ENCODE data around the gene MERTK. TPM values are rescaled to one million over a fixed set of nuclear protein-coding genes. Genes with fewer than 3 reads are reported as not detected.

MERTK gene
- total and polyA plus RNA-seq, 2 experiments from 2014 or later: under 0.01 TPM; not detected in 1

GRCh38 chr2:112029164-112029563 lies 130.8 kb downstream of the MERTK start:
- peaks cover 20% of the 10 kb centered on the region; the same call in 1 of the 2 replicates for H3F3A ChIP-seq (ENCODE audit: insufficient read depth)
- 95 to 98% methylated on average over 2 of the region's 2 CpGs for WGBS, 2 experiments (ENCODE audit: low coverage in 1 of 2, low lambda C conversion rate in 2 of 2, missing lambda C conversion rate in 2 of 2)
- no peaks in the 10 kb centered on the region for H3K9me3 ChIP-seq (ENCODE audit: low read depth)
- H4K20me1 ChIP-seq (ENCODE audit: insufficient read depth): no peaks in the 10 kb centered on the region
- no peak for DNase-seq
- H3K9me2 ChIP-seq (ENCODE audit: insufficient read depth): no peaks in the 10 kb centered on the region
- no peaks in the 10 kb centered on the region for H3K27me3 ChIP-seq (replicated peaks; ENCODE audit: insufficient read depth)
- TF ChIP-seq EZH2phosphoT487 (IDR thresholded peaks at IDR 0.05; ENCODE audit: insufficient read depth, low read depth) (no peak), EZH2 (IDR thresholded peaks at IDR 0.05; ENCODE audit: insufficient read depth, poor library complexity, severe bottlenecking) (no peak)
- no peak overlapping the region for H3K4me2 ChIP-seq (ENCODE audit: unreplicated experiment)
- in situ Hi-C loops (cut with MboI): no loop called here
- H3K36me3 ChIP-seq (ENCODE audit: low read depth): no peaks in the 10 kb centered on the region
- H2AFZ ChIP-seq: no peak overlapping the region
- no peak overlapping the region for H3K27ac ChIP-seq
- no peaks in the 10 kb centered on the region for H3K79me2 ChIP-seq (ENCODE audit: insufficient read depth)
- H3K4me1 ChIP-seq (ENCODE audit: insufficient read depth): peaks cover 19% of the 10 kb centered on the region
- no peak overlapping the region for H3K4me3 ChIP-seq
- no peak overlapping the region for H3K9ac ChIP-seq

- Histone ChIP-seq H3K9ac (no peak overlapping the region), H3K4me1 (ENCODE audit: insufficient read depth) (peaks cover 19% of the 10 kb centered on the region)
- in situ Hi-C loops (cut with MboI): loop anchor here (10.0 kb wide), 1 partner anchor 127 kb away; no protein-coding TSS in a partner anchor
These were observed 133.2 kb downstream of the MERTK start for GRCh38 chr2:112031473-112032223.

GRCh38 chr2:112032224-112032586 lies 133.8 kb downstream of the MERTK start:
- Histone ChIP-seq H3K4me1 (ENCODE audit: insufficient read depth) (peaks cover 19% of the 10 kb centered on the region), H4K20me1 (ENCODE audit: insufficient read depth) (no peaks in the 10 kb centered on the region), H3F3A (ENCODE audit: insufficient read depth) (peaks cover 21% of the 10 kb centered on the region; the same call in 1 of the 2 replicates), H3K9me2 (ENCODE audit: insufficient read depth) (no peaks in the 10 kb centered on the region), H2AFZ (peak overlapping the region; percentile 19; the same call in 1 of the 2 replicates), H3K27ac (no peak overlapping the region), H3K4me2 (ENCODE audit: unreplicated experiment) (no peak overlapping the region), H3K36me3 (ENCODE audit: low read depth) (no peaks in the 10 kb centered on the region), H3K4me3 (no peak overlapping the region), H3K9me3 (ENCODE audit: low read depth) (no peaks in the 10 kb centered on the region), H3K27me3 (replicated peaks; ENCODE audit: insufficient read depth) (no peaks in the 10 kb centered on the region), H3K79me2 (ENCODE audit: insufficient read depth) (no peaks in the 10 kb centered on the region), H3K9ac (no peak overlapping the region)
- WGBS, 2 experiments (ENCODE audit: low coverage in 1 of 2, low lambda C conversion rate in 2 of 2, missing lambda C conversion rate in 2 of 2): 14 to 17% methylated on average over 4 of the region's 4 CpGs
- no peak for TF ChIP-seq EZH2phosphoT487 (IDR thresholded peaks at IDR 0.05; ENCODE audit: insufficient read depth, low read depth)
- TF ChIP-seq EZH2 (IDR thresholded peaks at IDR 0.05; ENCODE audit: insufficient read depth, poor library complexity, severe bottlenecking): no peak
- peak; percentile 47 for DNase-seq
- in situ Hi-C loops (cut with MboI): loop anchor here (10.0 kb wide), 1 partner anchor 127 kb away; no protein-coding TSS in a partner anchor

More at GRCh38 chr2:112031473-112032223, 133.2 kb downstream of the MERTK start:
- Histone ChIP-seq H3K27ac (no peak overlapping the region), H3K9me2 (ENCODE audit: insufficient read depth) (no peaks in the 10 kb centered on the region), H3K4me3 (no peak overlapping the region), H3F3A (ENCODE audit: insufficient read depth) (peaks cover 21% of the 10 kb centered on the region; the same call in 1 of the 2 replicates), H4K20me1 (ENCODE audit: insufficient read depth) (no peaks in the 10 kb centered on the region), H3K36me3 (ENCODE audit: low read depth) (no peaks in the 10 kb centered on the region), H2AFZ (peak overlapping the region; percentile 19), H3K27me3 (replicated peaks; ENCODE audit: insufficient read depth) (no peaks in the 10 kb centered on the region), H3K9me3 (ENCODE audit: low read depth) (no peaks in the 10 kb centered on the region), H3K4me2 (ENCODE audit: unreplicated experiment) (peak overlapping the region; percentile 11), H3K79me2 (ENCODE audit: insufficient read depth) (no peaks in the 10 kb centered on the region)
- TF ChIP-seq EZH2phosphoT487 (IDR thresholded peaks at IDR 0.05; ENCODE audit: insufficient read depth, low read depth) (no peak), EZH2 (IDR thresholded peaks at IDR 0.05; ENCODE audit: insufficient read depth, poor library complexity, severe bottlenecking) (no peak)
- WGBS, 2 experiments (ENCODE audit: low coverage in 1 of 2, low lambda C conversion rate in 2 of 2, missing lambda C conversion rate in 2 of 2): 11 to 16% methylated on average over 12 of the region's 12 CpGs
- DNase-seq: peak; percentile 31

- H3K79me2 ChIP-seq (ENCODE audit: insufficient read depth): no peaks in the 10 kb centered on the region
- H3K36me3 ChIP-seq (ENCODE audit: low read depth): no peaks in the 10 kb centered on the region
- no peak overlapping the region for H2AFZ ChIP-seq
- H3K9ac ChIP-seq: no peak overlapping the region
- H4K20me1 ChIP-seq (ENCODE audit: insufficient read depth): no peaks in the 10 kb centered on the region
- peak overlapping the region; percentile 3; the same call in 1 of the 2 replicates for H3K27ac ChIP-seq
- H3F3A ChIP-seq (ENCODE audit: insufficient read depth): peaks cover 21% of the 10 kb centered on the region; the same call in 1 of the 2 replicates
- WGBS, 2 experiments (ENCODE audit: low coverage in 1 of 2, low lambda C conversion rate in 2 of 2, missing lambda C conversion rate in 2 of 2): 44 to 50% methylated on average over 4 of the region's 4 CpGs
- no peak overlapping the region for H3K4me3 ChIP-seq
- H3K9me3 ChIP-seq (ENCODE audit: low read depth): no peaks in the 10 kb centered on the region
- H3K4me2 ChIP-seq (ENCODE audit: unreplicated experiment): no peak overlapping the region
- DNase-seq: peak; percentile 78
- peaks cover 19% of the 10 kb centered on the region for H3K4me1 ChIP-seq (ENCODE audit: insufficient read depth)
- in situ Hi-C loops (cut with MboI): loop anchor here (10.0 kb wide), 1 partner anchor 128 kb away; no protein-coding TSS in a partner anchor
- no peaks in the 10 kb centered on the region for H3K9me2 ChIP-seq (ENCODE audit: insufficient read depth)
- no peaks in the 10 kb centered on the region for H3K27me3 ChIP-seq (replicated peaks; ENCODE audit: insufficient read depth)
- TF ChIP-seq EZH2 (IDR thresholded peaks at IDR 0.05; ENCODE audit: insufficient read depth, poor library complexity, severe bottlenecking) (no peak), EZH2phosphoT487 (IDR thresholded peaks at IDR 0.05; ENCODE audit: insufficient read depth, low read depth) (no peak)
These were observed 134.5 kb downstream of the MERTK start for GRCh38 chr2:112032689-112033465.

Data from GM23248 (cell line).